Stimulated activated CD8-positive, alpha-beta memory T cell treated with anti-CD3 and anti-CD28 coated beads, Interleukin-15, amount 100 ng/mL, for 48 hours (primary cell): ENCODE data around the gene CASKIN1.

Source experiments
- DNase-seq, 2 donors: peaks; one replicate each; pipeline ENCODE4 v3.0.0-alpha.2; 2020; ENCODE audit warnings: low read depth in 2 of 2

Gene CASKIN1

GRCh38 chr16:2233872-2234812 is 37.7 kb upstream of the CASKIN1 start:
- DNase-seq, result no peak

GRCh38 chr16:2233046-2233775 is 36.8 kb upstream of the CASKIN1 start:
- DNase-seq, result no peak

GRCh38 chr16:2232094-2232990 is 35.9 kb upstream of the CASKIN1 start:
- DNase-seq, result no peak

GRCh38 chr16:2231016-2231931 is 34.9 kb upstream of the CASKIN1 start:
- no peak for DNase-seq

GRCh38 chr16:2230376-2230775 is 34.0 kb upstream of the CASKIN1 start:
- no peak for DNase-seq

- DNase-seq, result no peak
Observed at GRCh38 chr16:2229632-2230250, 33.3 kb upstream of the CASKIN1 start.

GRCh38 chr16:2229091-2229490 is 32.7 kb upstream of the CASKIN1 start:
- DNase-seq, result no peak

- DNase-seq, result no peak
Observed at GRCh38 chr16:2228161-2228824, 31.9 kb upstream of the CASKIN1 start.

- no peak for DNase-seq
Observed at GRCh38 chr16:2226918-2227317, 30.5 kb upstream of the CASKIN1 start.

- DNase-seq, result no peak
Observed at GRCh38 chr16:2226245-2226793, 29.9 kb upstream of the CASKIN1 start.

GRCh38 chr16:2223942-2224486 is 27.6 kb upstream of the CASKIN1 start:
- DNase-seq, result no peak

GRCh38 chr16:2223221-2223941 is 27.0 kb upstream of the CASKIN1 start, which contains the start of gene E4F1:
E4F1 (plus strand) TSS chr16:2223591; CDS start chr16:2223614, 23 bp downstream.
- DNase-seq, result peak; percentile 100

GRCh38 chr16:2216330-2216729 is 19.9 kb upstream of the CASKIN1 start:
- no peak for DNase-seq

GRCh38 chr16:2214719-2214968 is 18.2 kb upstream of the CASKIN1 start, which contains the start of gene PGP:
PGP (minus strand) TSS chr16:2214840; CDS start chr16:2214777, 63 bp downstream.
- no peak for DNase-seq

GRCh38 chr16:2213817-2214718 is 17.7 kb upstream of the CASKIN1 start:
- DNase-seq, result no peak

- DNase-seq, result no peak
Observed at GRCh38 chr16:2212362-2213324, 16.2 kb upstream of the CASKIN1 start.
